HEK293 (cell line): ENCODE measurements around the gene ATE1.

Experiments
- PRDM1 ChIP-seq: fragments of 450-650 bp; formaldehyde crosslinking; IDR thresholded peaks from 2 replicates; pipeline ENCODE4; 2016; ENCODE audit warnings: missing biosample characterization, missing genetic modification characterization
- SALL2 ChIP-seq: fragments of 450-650 bp; formaldehyde crosslinking; IDR thresholded peaks from 2 replicates; pipeline ENCODE4 v1.5.0; 2017; ENCODE audit warnings: missing biosample characterization, mild to moderate bottlenecking, missing genetic modification characterization, borderline replicate concordance
- SCRT2 ChIP-seq: fragments of 450-650 bp; formaldehyde crosslinking; IDR thresholded peaks from 2 replicates; pipeline ENCODE4 v1.5.1; 2016; ENCODE audit warnings: missing biosample characterization, missing genetic modification characterization
- SETDB1 ChIP-seq: IDR thresholded peaks from one replicate; pipeline ENCODE4 v1.6.1; 2017; ENCODE audit warnings: mild to moderate bottlenecking, low read length, moderate library complexity, mixed read lengths; ENCODE audit not compliant: insufficient read length
- ZBTB44 ChIP-seq: fragments of 450-650 bp; IDR thresholded peaks from 2 replicates; pipeline ENCODE4 v1.5.1; 2018; ENCODE audit warnings: missing biosample characterization, mild to moderate bottlenecking, missing genetic modification characterization
- ZBTB49 ChIP-seq: fragments of 450-650 bp; formaldehyde crosslinking; IDR thresholded peaks from 2 replicates; pipeline ENCODE4 v1.5.1; 2016; ENCODE audit warnings: missing biosample characterization, missing genetic modification characterization, low read depth
- ZNF132 ChIP-seq: fragments of 450-650 bp; formaldehyde crosslinking; IDR thresholded peaks from 2 replicates; pipeline ENCODE4 v1.5.1; 2017; ENCODE audit warnings: missing biosample characterization, missing genetic modification characterization, borderline replicate concordance
- ZNF223 ChIP-seq: fragments of 450-650 bp; formaldehyde crosslinking; IDR thresholded peaks from 2 replicates; pipeline ENCODE4 v1.5.1; 2016; ENCODE audit warnings: missing biosample characterization, missing genetic modification characterization
- ZNF248 ChIP-seq: fragments of 450-650 bp; formaldehyde crosslinking; IDR thresholded peaks from 2 replicates; pipeline ENCODE4 v1.5.1; 2017; ENCODE audit warnings: missing biosample characterization, missing genetic modification characterization
- ZNF274 ChIP-seq, 2 experiments: fragments of 200-500 bp in 1 of 2; fragments of 450-650 bp in 1 of 2; sonication (Bioruptor generic) in 1 of 2; formaldehyde crosslinking in 1 of 2; IDR thresholded peaks; 2 replicates each; pipeline versions ENCODE4 v1.5.1 to v1.6.1; 2014 to 2016; ENCODE audit warnings: borderline replicate concordance in 1 of 2, inconsistent platforms in 1 of 2, low read length in 1 of 2, missing biosample characterization in 1 of 2, missing genetic modification characterization in 1 of 2
- ZNF341 ChIP-seq: fragments of 450-650 bp; formaldehyde crosslinking; IDR thresholded peaks from 2 replicates; pipeline ENCODE4; 2016; ENCODE audit warnings: low read depth, missing biosample characterization, missing genetic modification characterization
- ZNF354C ChIP-seq: fragments of 450-650 bp; formaldehyde crosslinking; IDR thresholded peaks from 2 replicates; pipeline ENCODE4 v1.5.1; 2016; ENCODE audit warnings: missing biosample characterization, missing genetic modification characterization, low read depth, borderline replicate concordance
- ZNF37A ChIP-seq: fragments of 450-650 bp; IDR thresholded peaks from 2 replicates; pipeline ENCODE4 v1.5.1; 2018; ENCODE audit warnings: missing biosample characterization, missing genetic modification characterization
- ZNF473 ChIP-seq: fragments of 450-650 bp; formaldehyde crosslinking; IDR thresholded peaks from 2 replicates; pipeline ENCODE4 v1.5.1; 2017; ENCODE audit warnings: missing biosample characterization, missing genetic modification characterization
- ZNF488 ChIP-seq: fragments of 450-650 bp; formaldehyde crosslinking; IDR thresholded peaks from 2 replicates; pipeline ENCODE4 v1.5.1; 2016; ENCODE audit warnings: missing biosample characterization, missing genetic modification characterization
- ZNF518A ChIP-seq: fragments of 450-650 bp; formaldehyde crosslinking; conservative IDR thresholded peaks from 2 replicates; pipeline ENCODE4 v1.5.1; 2016; ENCODE audit warnings: low read depth, missing biosample characterization, missing genetic modification characterization
- ZNF530 ChIP-seq: fragments of 450-650 bp; formaldehyde crosslinking; IDR thresholded peaks from 2 replicates; pipeline ENCODE4 v1.5.1; 2016; ENCODE audit warnings: low read depth, missing biosample characterization, missing genetic modification characterization
- ZNF544 ChIP-seq: fragments of 450-650 bp; formaldehyde crosslinking; IDR thresholded peaks from 2 replicates; pipeline ENCODE4 v1.5.0; 2017; ENCODE audit warnings: missing biosample characterization, missing genetic modification characterization
- ZNF548 ChIP-seq: fragments of 450-650 bp; formaldehyde crosslinking; IDR thresholded peaks from 2 replicates; pipeline ENCODE4 v1.5.1; 2016; ENCODE audit warnings: missing biosample characterization, missing genetic modification characterization
- ZNF629 ChIP-seq: fragments of 450-650 bp; formaldehyde crosslinking; IDR thresholded peaks from 2 replicates; pipeline ENCODE4 v1.5.1; 2017; ENCODE audit warnings: missing biosample characterization, missing genetic modification characterization
- ZNF664 ChIP-seq: fragments of 450-650 bp; formaldehyde crosslinking; IDR thresholded peaks from 2 replicates; pipeline ENCODE4 v1.5.1; 2016; ENCODE audit warnings: missing biosample characterization, missing genetic modification characterization
- ZNF692 ChIP-seq: fragments of 450-650 bp; formaldehyde crosslinking; IDR thresholded peaks from 2 replicates; pipeline ENCODE4 v1.5.1; 2016; ENCODE audit warnings: missing biosample characterization, missing genetic modification characterization
- ZNF776 ChIP-seq: fragments of 450-650 bp; formaldehyde crosslinking; IDR thresholded peaks from 2 replicates; pipeline ENCODE4 v1.5.0; 2017; ENCODE audit warnings: missing biosample characterization, missing genetic modification characterization, borderline replicate concordance
- ZSCAN4 ChIP-seq: fragments of 450-650 bp; formaldehyde crosslinking; IDR thresholded peaks from 2 replicates; pipeline ENCODE4 v1.5.1; 2017; ENCODE audit warnings: missing biosample characterization, missing genetic modification characterization

Gene ATE1

GRCh38 chr10:121846555-121846954 lies 81.3 kb downstream of the ATE1 start (continued):
- peak; percentile 67 for TF ChIP-seq ZNF664 (tag by site-specific recombination)
- TF ChIP-seq ZNF473 (tag by site-specific recombination): no peak
- TF ChIP-seq PRDM1: no peak
- no peak for TF ChIP-seq SETDB1
- no peak for TF ChIP-seq ZNF488 (tag by site-specific recombination)
- TF ChIP-seq SCRT2 (tag by site-specific recombination): no peak
- no peak for TF ChIP-seq ZSCAN4 (tag by site-specific recombination)
- no peak for TF ChIP-seq ZNF776 (tag by site-specific recombination)
- peak; percentile 52; the same call in 1 of the 2 replicates for TF ChIP-seq ZNF629 (tag by site-specific recombination)
- TF ChIP-seq ZNF518A (tag by site-specific recombination): peak; percentile 92
- no peak for TF ChIP-seq ZBTB44 (tag by site-specific recombination)
- no peak for TF ChIP-seq ZNF37A (tag by site-specific recombination)
- TF ChIP-seq ZNF530 (tag by site-specific recombination): peak; percentile 74; the same call in 1 of the 2 replicates
- TF ChIP-seq ZNF354C: no peak
- TF ChIP-seq SALL2 (tag by site-specific recombination): no peak
- TF ChIP-seq ZBTB49: no peak
- TF ChIP-seq ZNF274 (IDR thresholded peaks at IDR 0.05; ENCODE audit: low read length): no peak
- no peak for TF ChIP-seq ZNF274 (tag by site-specific recombination; IDR thresholded peaks at IDR 0.05; ENCODE audit: borderline replicate concordance)
- no peak for TF ChIP-seq ZNF248 (tag by site-specific recombination)
- no peak for TF ChIP-seq ZNF692 (tag by site-specific recombination)
- no peak for TF ChIP-seq ZNF548 (tag by site-specific recombination)
- no peak for TF ChIP-seq ZNF132 (tag by site-specific recombination)
- TF ChIP-seq ZNF544 (tag by site-specific recombination): no peak
- peak; percentile 35; the same call in 1 of the 2 replicates for TF ChIP-seq ZNF341 (tag by site-specific recombination)
- peak; percentile 55; the same call in 1 of the 2 replicates for TF ChIP-seq ZNF223 (tag by site-specific recombination)
